ENCODE data around the gene EVA1B.

DNA sequence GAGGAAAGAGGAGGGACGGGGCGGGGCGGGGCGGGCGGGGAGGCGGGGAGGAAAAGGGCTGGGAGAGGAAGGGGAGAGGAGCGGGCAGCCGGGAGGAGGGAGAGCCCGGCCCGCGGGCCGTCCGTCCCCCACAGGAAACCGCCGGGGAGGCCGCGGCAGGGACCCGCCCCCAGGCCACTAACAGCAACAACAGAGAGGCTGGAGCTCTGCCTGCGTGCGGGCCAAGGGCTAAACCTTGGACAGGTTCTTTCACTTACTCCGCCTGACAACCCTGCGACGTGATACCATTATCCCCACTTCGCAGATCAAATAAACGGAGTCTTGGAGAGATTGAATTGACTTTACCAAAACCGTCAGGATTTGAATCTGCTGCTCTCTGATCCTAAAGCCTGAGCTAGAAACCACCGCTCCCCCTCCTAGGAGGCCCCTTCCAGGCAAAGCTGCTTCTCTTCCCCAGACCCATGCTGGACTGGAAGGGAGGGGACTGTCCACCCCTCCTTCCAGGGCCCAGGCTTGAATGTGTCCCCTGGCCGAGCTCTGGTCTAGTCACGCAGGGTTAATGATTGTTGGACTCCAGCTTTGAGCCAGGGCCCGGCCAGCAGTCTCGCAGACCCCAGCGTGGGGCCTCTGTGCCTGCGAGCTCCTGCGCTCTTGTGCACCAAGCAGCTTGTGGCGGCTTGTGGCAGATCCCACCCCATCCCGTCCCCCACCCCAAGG lies at the start of gene EVA1B:
- TF ChIP-seq, protein P1, sequence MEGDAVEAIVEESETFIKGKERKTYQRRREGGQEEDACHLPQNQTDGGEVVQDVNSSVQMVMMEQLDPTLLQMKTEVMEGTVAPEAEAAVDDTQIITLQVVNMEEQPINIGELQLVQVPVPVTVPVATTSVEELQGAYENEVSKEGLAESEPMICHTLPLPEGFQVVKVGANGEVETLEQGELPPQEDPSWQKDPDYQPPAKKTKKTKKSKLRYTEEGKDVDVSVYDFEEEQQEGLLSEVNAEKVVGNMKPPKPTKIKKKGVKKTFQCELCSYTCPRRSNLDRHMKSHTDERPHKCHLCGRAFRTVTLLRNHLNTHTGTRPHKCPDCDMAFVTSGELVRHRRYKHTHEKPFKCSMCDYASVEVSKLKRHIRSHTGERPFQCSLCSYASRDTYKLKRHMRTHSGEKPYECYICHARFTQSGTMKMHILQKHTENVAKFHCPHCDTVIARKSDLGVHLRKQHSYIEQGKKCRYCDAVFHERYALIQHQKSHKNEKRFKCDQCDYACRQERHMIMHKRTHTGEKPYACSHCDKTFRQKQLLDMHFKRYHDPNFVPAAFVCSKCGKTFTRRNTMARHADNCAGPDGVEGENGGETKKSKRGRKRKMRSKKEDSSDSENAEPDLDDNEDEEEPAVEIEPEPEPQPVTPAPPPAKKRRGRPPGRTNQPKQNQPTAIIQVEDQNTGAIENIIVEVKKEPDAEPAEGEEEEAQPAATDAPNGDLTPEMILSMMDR (IDR thresholded peaks at IDR 0.05), result no peak
- TF ChIP-seq POLR2A (IDR thresholded peaks at IDR 0.05), result peak in 1 of 2 donors; percentile 24

Data from uterus (tissue), 2 donors.